ENCODE measurements around the gene SLC2A1.
A peak's percentile ranks its signal among the peaks of the same experiment; 100 is the strongest.

Gene SLC2A1

DNA sequence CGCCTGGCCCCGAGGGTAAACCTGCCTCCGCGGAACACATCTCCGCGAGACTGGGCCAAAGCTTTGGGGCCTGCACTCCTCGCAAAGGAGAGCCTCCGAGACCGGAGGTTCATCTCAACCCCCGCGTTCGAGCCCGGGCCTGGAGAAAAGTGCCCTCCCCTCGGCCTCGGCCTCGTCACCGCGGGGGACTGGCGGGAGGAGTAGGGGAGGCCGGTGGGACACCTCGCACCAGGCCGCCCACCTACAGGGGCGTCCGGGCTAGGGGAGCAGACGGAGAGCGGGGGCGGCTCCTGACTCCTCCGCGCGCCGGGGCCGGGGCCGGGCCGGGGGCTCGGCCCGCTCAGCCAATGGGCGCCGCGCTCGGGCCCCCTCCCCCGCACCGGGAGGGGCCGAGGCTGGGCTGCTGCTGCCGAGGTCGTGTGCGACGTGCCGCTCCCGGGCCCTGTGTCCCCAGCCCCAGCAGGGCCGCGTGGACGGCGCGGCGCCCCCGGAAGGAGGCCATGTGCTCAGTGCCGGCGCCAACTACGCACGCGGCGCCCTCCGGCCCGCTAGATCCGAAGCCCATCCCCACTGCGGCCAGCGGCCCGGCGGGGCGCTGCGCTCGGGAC, 684 bp downstream of the SLC2A1 start:
- Mint-ChIP-seq H3K4me1 (ENCODE audit: low read depth) (peaks cover 32% of the 10 kb centered on the region), H3K4me3 (peak overlapping the region; percentile 83), H3K27me3 (peaks cover 52% of the 10 kb centered on the region), H3K9me3 (no peaks in the 10 kb centered on the region), H3K36me3 (ENCODE audit: low read depth) (peaks cover 18% of the 10 kb centered on the region), H3K27ac (peak overlapping the region; percentile 63)
- intact Hi-C loops (cut with micrococcal nuclease) = loop anchor here (5.0 kb wide), 1 partner anchor 36 kb away; no protein-coding TSS in a partner anchor

DNA sequence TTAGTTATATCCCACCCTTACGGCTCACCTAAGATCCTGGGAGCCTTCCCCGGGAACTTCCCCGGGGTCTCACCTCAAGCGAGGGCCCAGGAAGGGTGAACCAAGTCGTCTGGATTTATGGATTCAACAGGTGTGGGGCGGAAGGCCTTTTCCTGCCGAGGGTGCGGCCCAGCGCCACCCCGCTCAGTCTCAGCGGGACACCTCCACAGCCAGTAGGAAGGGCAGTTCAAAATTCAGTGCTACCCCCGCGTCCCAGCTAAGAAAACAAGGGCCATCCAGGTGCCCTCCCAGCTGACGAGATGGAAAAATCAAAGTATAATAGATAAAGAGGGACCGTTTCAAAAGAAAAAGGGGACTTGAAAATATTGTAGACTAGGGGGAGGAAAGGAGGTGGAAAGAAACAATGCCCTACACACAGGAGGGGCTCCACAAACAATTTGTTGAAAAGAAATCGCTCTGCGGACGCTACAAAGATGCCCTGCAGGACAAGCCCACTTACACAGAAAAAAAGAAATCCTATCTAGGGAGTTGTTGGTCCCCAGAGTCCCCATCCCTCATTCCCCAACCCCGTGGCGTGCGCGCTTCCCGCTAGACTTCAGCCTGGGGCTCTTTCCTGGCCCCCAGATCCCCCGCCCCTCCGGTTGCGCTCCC, 1.3 kb downstream of the SLC2A1 start:
- H3K4me1 Mint-ChIP-seq (ENCODE audit: low read depth) = peaks cover 38% of the 10 kb centered on the region
- H3K9me3 Mint-ChIP-seq = no peaks in the 10 kb centered on the region
- intact Hi-C loops (cut with micrococcal nuclease) = loop anchor here (5.0 kb wide), 1 partner anchor 35 kb away; no protein-coding TSS in a partner anchor
- peaks cover 21% of the 10 kb centered on the region for H3K36me3 Mint-ChIP-seq (ENCODE audit: low read depth)
- H3K4me3 Mint-ChIP-seq = peak overlapping the region; percentile 83
- peak overlapping the region; percentile 63 for H3K27ac Mint-ChIP-seq
- H3K27me3 Mint-ChIP-seq = peaks cover 46% of the 10 kb centered on the region

DNA sequence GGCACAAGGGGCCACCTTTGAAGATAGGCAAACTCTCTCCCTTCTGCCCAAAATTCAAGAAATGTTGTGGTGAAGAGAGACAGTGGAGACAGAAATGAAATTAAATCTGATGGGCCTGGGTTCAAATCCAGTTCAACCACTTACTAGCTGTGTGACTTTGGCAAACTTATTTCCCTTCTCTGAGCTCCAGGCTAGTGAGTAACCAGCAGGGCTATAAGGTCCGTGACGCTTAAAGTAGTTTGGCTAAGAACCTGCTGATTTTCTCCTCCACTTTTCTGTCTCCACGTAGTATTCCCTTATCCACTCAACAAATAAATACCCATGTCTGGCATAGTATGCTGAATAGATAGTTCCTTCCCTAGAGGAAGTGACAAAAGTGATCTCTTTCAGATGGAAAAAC, 1.9 kb downstream of the SLC2A1 start:
- no peaks in the 10 kb centered on the region for H3K9me3 Mint-ChIP-seq
- peaks cover 40% of the 10 kb centered on the region for H3K27me3 Mint-ChIP-seq
- H3K4me3 Mint-ChIP-seq = peak overlapping the region; percentile 83
- intact Hi-C loops (cut with micrococcal nuclease) = loop anchor here (5.0 kb wide), 1 partner anchor 34 kb away; no protein-coding TSS in a partner anchor
- H3K27ac Mint-ChIP-seq = no peak overlapping the region
- peaks cover 40% of the 10 kb centered on the region for H3K4me1 Mint-ChIP-seq (ENCODE audit: low read depth)
- peaks cover 24% of the 10 kb centered on the region for H3K36me3 Mint-ChIP-seq (ENCODE audit: low read depth)

DNA sequence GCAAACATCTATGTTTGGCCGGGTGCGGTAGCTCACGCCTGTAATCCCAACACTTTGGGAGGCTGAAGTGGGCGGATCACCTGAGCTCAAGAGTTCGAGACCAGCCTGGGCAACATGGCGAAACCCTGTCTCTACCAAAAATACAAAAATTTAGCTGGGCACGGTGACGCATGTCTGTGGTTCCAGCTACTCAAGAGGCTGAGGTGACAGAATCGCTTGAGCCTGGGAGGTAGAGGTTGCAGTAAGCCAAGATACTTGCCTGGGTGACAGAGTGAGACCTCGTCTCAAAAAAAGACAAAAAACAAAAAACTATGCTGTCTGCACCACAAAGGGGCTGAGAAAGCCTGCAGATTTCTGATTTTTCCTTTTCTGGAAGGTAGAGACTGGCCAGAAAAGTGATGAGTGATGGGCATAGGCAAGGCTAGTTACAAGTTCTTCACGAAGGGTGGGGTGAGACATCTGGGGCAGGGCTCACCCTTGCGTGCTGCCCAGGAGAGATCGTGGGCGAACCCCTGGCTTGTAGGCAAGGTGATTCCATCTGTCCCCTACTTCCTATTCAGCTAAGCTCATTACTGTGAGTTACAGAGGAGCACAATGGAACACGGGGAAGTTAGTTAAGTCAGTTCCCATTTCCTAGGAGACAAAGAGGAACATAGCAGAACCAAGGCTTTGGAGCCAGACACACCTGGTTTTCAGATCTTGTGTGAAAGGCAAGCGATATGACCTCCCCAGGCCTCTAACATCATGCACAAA, 3.2 kb downstream of the SLC2A1 start:
- Mint-ChIP-seq H3K9me3 (no peaks in the 10 kb centered on the region), H3K4me1 (ENCODE audit: low read depth) (peaks cover 36% of the 10 kb centered on the region), H3K27ac (no peak overlapping the region), H3K36me3 (ENCODE audit: low read depth) (peaks cover 24% of the 10 kb centered on the region), H3K4me3 (no peak overlapping the region), H3K27me3 (peaks cover 29% of the 10 kb centered on the region)
- intact Hi-C loops (cut with micrococcal nuclease) = loop anchor here (2.0 to 5.0 kb wide), 2 partner anchors 21 to 33 kb away; no protein-coding TSS in a partner anchor

DNA sequence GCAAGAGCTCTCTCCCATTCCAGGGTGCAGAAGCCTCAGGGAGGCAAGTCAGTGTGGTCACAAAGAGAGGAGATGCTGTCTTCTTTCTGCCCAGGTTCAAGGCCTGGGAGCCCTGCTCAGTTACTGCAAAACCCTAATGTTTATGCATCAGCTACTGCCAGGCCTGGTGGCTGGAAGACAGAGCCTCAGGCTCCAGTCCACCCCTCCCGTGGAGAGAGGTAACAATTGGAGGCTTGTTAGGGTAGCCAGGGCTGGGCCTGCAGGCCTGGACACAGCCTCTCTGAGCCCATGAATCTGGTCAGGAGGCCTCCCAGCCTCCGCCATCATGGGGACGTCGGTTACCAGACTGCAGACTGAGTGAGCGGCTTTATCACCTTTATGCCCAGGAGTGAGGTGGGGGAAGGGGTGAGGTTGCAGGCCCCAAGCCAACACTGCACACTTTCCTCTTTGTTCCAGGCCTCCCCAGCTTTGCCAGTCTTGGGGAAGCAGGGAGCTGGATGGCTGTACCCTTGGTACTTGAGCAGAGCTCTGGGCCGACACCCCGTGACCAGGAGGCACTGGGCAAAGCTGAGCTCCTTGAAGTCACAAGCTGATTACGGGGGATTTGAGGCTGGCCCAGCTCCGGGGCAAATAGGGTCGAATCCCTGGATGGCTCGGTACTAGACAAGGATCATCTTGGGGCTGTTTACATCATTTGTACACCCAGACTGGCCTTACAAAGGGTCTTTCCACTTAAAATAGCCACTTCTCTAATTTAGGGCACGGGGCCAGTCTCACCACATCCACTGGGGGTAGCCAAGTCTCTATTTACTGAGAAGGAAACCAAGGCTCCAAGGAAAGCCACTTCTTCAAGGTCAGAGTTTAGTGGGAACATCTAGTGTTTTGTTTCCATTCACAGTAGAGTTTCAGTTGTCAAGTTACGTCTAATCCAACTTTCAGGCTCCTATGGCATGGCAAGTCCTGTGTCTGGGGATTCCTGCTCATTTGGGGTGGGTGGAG, 5.2 kb downstream of the SLC2A1 start:
- peaks cover 19% of the 10 kb centered on the region for H3K36me3 Mint-ChIP-seq (ENCODE audit: low read depth)
- H3K4me3 Mint-ChIP-seq = no peak overlapping the region
- H3K4me1 Mint-ChIP-seq (ENCODE audit: low read depth) = peaks cover 43% of the 10 kb centered on the region
- H3K27ac Mint-ChIP-seq = no peak overlapping the region
- peaks cover 10% of the 10 kb centered on the region for H3K27me3 Mint-ChIP-seq
- intact Hi-C loops (cut with micrococcal nuclease) = loop anchor here (2.0 kb wide), 1 partner anchor 19 kb away; no protein-coding TSS in a partner anchor
- H3K9me3 Mint-ChIP-seq = no peaks in the 10 kb centered on the region

DNA sequence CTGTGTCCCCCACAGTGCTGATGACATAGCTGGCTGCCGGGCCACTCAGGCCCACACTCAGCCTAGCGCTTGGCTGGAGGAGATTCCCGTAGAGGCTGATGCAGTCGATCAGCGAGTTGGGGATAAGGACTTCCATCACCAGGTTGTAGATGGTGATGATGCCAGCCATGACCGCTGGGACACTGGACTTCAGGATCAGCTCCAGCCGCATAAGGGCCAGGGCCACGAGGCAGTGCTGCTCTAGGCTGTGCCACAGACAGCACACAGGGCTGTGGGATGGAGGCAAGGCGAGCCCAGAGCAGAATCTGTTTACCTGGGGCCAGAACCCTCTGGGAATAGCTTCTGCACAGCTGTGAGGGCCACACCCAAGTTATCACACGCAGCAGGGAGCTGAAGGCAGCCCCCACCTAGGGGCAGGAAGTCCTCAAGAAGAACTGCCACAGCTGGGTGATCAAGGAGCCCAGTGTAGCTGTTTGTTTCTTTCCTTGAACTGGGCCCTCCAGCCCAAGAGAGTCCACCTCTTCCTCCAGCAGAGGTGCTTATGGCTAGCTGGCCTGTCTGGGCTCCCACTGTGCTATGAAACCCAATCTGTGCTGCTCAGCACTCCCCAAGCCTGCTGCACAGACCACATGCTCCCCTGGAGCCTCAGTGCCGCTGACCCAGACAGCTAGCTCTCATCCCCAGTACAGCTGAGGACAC, 6.2 kb downstream of the SLC2A1 start:
- Mint-ChIP-seq H3K27me3 (peaks cover 5% of the 10 kb centered on the region), H3K4me1 (ENCODE audit: low read depth) (peaks cover 38% of the 10 kb centered on the region), H3K27ac (no peak overlapping the region), H3K9me3 (no peaks in the 10 kb centered on the region), H3K36me3 (ENCODE audit: low read depth) (peaks cover 13% of the 10 kb centered on the region), H3K4me3 (no peak overlapping the region)
- intact Hi-C loops (cut with micrococcal nuclease) = no loop called here

DNA sequence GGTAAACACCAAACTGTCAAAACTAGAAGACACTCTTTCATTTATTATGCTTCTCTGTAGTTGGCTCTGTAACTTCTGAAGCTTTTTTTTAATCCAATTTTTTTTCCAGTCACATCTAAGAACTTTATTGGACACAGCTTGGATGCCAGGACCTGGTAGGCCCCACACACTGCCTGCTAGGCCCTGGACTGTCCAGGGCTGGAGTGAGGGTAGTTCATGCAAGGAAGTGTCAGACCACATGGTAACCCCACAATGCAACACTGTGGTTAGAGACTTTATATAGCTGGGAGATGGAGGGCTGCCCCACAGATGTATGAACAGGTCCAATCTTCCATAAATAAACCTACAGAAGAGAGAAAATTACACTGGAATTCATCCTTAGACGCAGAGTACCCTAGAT, 7.1 kb downstream of the SLC2A1 start:
- H3K27ac Mint-ChIP-seq = no peak overlapping the region
- no peaks in the 10 kb centered on the region for H3K27me3 Mint-ChIP-seq
- H3K4me1 Mint-ChIP-seq (ENCODE audit: low read depth) = peaks cover 34% of the 10 kb centered on the region
- intact Hi-C loops (cut with micrococcal nuclease) = no loop called here
- no peaks in the 10 kb centered on the region for H3K9me3 Mint-ChIP-seq
- no peak overlapping the region for H3K4me3 Mint-ChIP-seq
- H3K36me3 Mint-ChIP-seq (ENCODE audit: low read depth) = peaks cover 13% of the 10 kb centered on the region

DNA sequence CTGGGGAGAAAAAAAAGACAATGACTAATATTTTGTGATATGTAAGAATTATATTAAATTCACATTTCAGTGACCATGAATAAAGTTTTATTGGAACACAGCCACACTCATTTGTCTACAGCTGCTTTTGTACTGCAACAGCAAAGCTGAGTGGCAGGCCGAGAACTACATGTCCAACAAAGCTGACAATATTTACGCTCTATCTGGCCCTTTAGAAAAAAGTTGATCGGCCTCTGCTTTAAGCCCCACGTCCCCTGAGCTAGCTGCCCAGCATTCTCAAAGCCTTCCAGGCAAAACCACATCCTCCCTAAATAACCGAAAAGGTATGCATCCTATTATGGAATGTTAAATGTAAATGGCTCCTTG, 8.6 kb downstream of the SLC2A1 start:
- no peaks in the 10 kb centered on the region for H3K9me3 Mint-ChIP-seq
- no peak overlapping the region for H3K4me3 Mint-ChIP-seq
- no peaks in the 10 kb centered on the region for H3K27me3 Mint-ChIP-seq
- peaks cover 13% of the 10 kb centered on the region for H3K36me3 Mint-ChIP-seq (ENCODE audit: low read depth)
- peaks cover 34% of the 10 kb centered on the region for H3K4me1 Mint-ChIP-seq (ENCODE audit: low read depth)
- intact Hi-C loops (cut with micrococcal nuclease) = no loop called here
- no peak overlapping the region for H3K27ac Mint-ChIP-seq

DNA sequence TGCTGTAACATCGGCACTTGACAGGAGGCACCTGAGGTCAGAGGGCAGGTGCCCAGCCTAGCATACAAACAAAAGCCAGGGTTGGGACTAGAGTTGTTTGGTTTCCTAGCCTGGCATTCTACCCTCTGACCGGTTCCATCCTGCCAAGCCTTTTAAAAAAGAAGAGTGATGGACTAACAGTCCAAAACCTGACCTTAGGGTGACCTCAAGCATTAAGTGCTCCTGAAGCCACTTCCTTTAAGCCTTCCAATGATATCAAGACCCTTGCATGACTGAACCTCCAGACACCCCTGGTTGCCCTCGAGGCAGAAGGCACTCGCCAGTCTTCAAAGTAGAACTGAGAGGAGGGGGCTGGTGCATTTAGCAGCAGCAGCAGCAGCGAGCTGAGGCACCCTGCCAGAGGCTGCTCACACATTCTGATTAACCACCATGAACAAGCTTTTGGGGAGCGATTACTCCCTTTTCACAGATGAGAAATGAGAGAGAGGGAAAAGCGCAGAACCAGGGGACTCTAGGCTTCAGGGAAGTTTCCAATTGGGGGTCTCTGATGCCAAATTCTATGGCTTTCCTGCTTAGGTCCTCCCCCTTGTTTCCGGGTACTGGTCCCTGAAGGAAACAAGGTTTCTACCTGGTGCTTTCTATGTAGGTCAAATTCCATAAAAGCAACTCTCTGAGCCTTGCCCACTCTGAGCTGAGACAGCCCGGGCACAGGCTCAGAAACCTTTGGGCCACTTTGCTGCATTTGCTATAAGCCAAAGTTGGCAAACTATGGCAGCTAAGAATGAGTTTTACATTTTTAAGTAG, 9.2 kb downstream of the SLC2A1 start:
- Mint-ChIP-seq H3K27me3 (no peaks in the 10 kb centered on the region), H3K4me1 (ENCODE audit: low read depth) (peaks cover 40% of the 10 kb centered on the region), H3K4me3 (no peak overlapping the region), H3K27ac (no peak overlapping the region), H3K9me3 (no peaks in the 10 kb centered on the region), H3K36me3 (ENCODE audit: low read depth) (peaks cover 10% of the 10 kb centered on the region)
- intact Hi-C loops (cut with micrococcal nuclease) = no loop called here

DNA sequence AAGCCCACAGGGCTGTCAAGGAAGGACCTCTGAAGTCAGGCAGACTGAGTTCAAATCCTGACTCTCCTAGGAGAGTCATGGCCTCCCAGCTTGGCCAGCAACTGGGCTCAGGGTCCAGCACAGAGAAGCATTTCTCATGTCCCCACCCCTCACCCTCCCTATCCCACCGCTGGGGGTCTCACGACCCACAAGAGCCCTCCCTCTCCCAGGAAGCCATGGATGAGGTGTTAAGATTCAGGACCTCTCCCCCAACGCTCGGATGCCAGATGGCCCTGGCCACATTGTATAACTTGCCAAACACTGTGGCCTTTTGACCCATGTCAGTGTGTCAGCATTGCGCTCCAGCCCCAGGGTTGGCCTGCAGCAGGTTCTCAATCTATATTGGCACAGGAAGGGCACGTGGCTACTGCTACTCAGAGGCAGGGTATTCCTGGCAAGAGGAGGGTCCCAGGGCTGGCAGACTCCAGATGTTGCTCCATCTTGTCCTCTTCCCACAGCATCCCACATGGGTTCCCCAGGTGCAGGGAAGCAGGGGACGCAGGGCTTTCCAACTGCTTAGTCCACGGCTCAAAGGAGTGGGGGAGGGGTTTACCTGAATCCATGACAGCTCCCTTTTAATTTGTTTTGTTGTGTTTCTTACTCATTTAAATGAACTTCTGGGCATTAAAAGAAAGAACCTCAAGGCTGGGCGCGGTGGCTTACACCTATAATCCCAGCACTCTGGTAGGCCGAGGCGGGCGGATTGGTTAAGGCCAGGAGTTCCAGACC, 10.5 kb downstream of the SLC2A1 start:
- Mint-ChIP-seq H3K27ac (no peak overlapping the region), H3K36me3 (ENCODE audit: low read depth) (peaks cover 6% of the 10 kb centered on the region), H3K27me3 (no peaks in the 10 kb centered on the region), H3K4me3 (no peak overlapping the region), H3K4me1 (ENCODE audit: low read depth) (peaks cover 54% of the 10 kb centered on the region), H3K9me3 (no peaks in the 10 kb centered on the region)
- intact Hi-C loops (cut with micrococcal nuclease) = no loop called here

DNA sequence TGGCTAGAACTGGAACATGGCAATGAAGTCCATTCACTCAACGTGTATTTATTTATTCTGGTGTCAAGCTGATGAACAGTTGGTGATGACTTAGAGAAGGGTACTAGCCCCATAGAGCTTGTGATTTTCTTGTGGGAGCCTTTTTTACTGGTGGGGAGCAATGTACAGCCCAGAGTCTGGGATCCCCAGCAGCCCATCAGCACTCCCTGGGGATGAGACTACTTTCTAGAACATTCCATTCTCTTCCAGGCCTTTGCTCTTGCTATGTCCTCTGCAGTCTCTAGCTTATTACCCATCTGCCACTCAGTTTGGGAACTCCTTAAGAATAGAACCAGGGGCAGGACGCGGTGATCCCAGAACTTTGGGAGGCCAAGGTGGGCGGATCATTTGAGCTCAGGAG, 11.6 kb downstream of the SLC2A1 start:
- Mint-ChIP-seq H3K4me1 (ENCODE audit: low read depth) (peaks cover 54% of the 10 kb centered on the region), H3K27ac (no peak overlapping the region), H3K9me3 (no peaks in the 10 kb centered on the region), H3K27me3 (no peaks in the 10 kb centered on the region), H3K36me3 (ENCODE audit: low read depth) (peaks cover 11% of the 10 kb centered on the region), H3K4me3 (no peak overlapping the region)
- intact Hi-C loops (cut with micrococcal nuclease) = no loop called here
